Caco-2 (cell line): Measurements from ENCODE around the gene SMC3. TPM values are rescaled to one million over a fixed set of nuclear protein-coding genes. Genes with fewer than 3 reads are reported as not detected.

Experiments
- BruUV-seq: library from RNA; stranded (reverse); fragments of 400-500 nt; replicated peaks from 2 replicates; lab custom pipeline; 2021; lab: Mats Ljungman, UMichigan
- CTCF ChIA-PET: fragments of 300-600 bp; sonication (Branson Sonifier 250); formaldehyde crosslinking; loops from one replicate; lab custom pipeline; 2022; ENCODE audit warnings: antibody characterized with exemption; lab: Charles Lee
- POLR2A ChIA-PET: fragments of 300-600 bp; sonication (Branson Sonifier 250); formaldehyde crosslinking; loops from one replicate; lab custom pipeline; 2022; ENCODE audit warnings: antibody characterized with exemption; lab: Charles Lee
- DNase-seq, 2 experiments: peaks; one replicate each; pipeline versions ENCODE4 v3.0.0 to v3.0.0-alpha.2; 2020 to 2022
- H3K27me3 ChIP-seq: replicated peaks from 2 replicates; pipeline ENCODE4 v1.6.0; 2011; ENCODE audit warnings: low read length; ENCODE audit not compliant: control insufficient read depth, insufficient read depth
- H3K36me3 ChIP-seq: 2 replicates; pipeline ENCODE4 v1.5.1; 2011; ENCODE audit warnings: low read length; ENCODE audit not compliant: control insufficient read depth, insufficient read depth
- H3K4me1 ChIP-seq: fragments of 250-450 bp; sonication (Bioruptor Pico); 2 replicates; pipeline ENCODE4 v1.5.1; 2020; ENCODE audit warnings: mild to moderate bottlenecking
- H3K4me3 ChIP-seq: 2 replicates; pipeline ENCODE4 v1.5.1; 2011; ENCODE audit warnings: low read depth, mild to moderate bottlenecking, control low read depth, low read length
- H3K9me3 ChIP-seq: fragments of 250-450 bp; sonication (Bioruptor Pico); 2 replicates; pipeline ENCODE4 v1.5.1; 2020; ENCODE audit warnings: mild to moderate bottlenecking, moderate library complexity
- H3K27ac Mint-ChIP-seq: one replicate; pipeline ENCODE4 v1.8.0; 2022; ENCODE audit warnings: mixed read lengths; ENCODE audit not compliant: unreplicated experiment
- H3K27me3 Mint-ChIP-seq: one replicate; pipeline ENCODE4 v1.8.0; 2022; ENCODE audit warnings: mixed read lengths; ENCODE audit not compliant: insufficient read depth, unreplicated experiment
- H3K36me3 Mint-ChIP-seq: one replicate; pipeline ENCODE4 v1.8.0; 2022; ENCODE audit warnings: mild to moderate bottlenecking, mixed read lengths; ENCODE audit not compliant: insufficient read depth, unreplicated experiment
- H3K4me1 Mint-ChIP-seq: one replicate; pipeline ENCODE4 v1.8.0; 2022; ENCODE audit warnings: low read depth, mixed read lengths; ENCODE audit not compliant: unreplicated experiment
- H3K4me3 Mint-ChIP-seq: one replicate; pipeline ENCODE4 v1.8.0; 2022; ENCODE audit warnings: mild to moderate bottlenecking, moderate library complexity, mixed read lengths; ENCODE audit not compliant: unreplicated experiment
- H3K9me3 Mint-ChIP-seq: one replicate; pipeline ENCODE4 v1.8.0; 2022; ENCODE audit warnings: mixed read lengths; ENCODE audit not compliant: unreplicated experiment
- intact Hi-C: fragments of 100-400 bp; cut with micrococcal nuclease; formaldehyde crosslinking; loops from one replicate; pipeline ENCODE4 v1.10.0; 2022; ENCODE audit not compliant: unreplicated experiment
- total RNA-seq: library from RNA; stranded (reverse); gene quantifications from 2 replicates; pipeline ENCODE4 v1.2.3, GENCODE V29; 2022
- TF ChIP-seq, protein P1 (sequence below), 2 experiments: fragments of 200-600 bp in 1 of 2; IDR thresholded peaks; 1 replicate in 1 of 2; 2 replicates in 1 of 2; pipeline versions ENCODE4 v1.5.1 to v1.8.0; 2011 to 2022; ENCODE audit warnings: antibody characterized with exemption in 1 of 2, control low read depth in 1 of 2, inconsistent platforms in 1 of 2, low read depth in 1 of 2, low read length in 1 of 2, mild to moderate bottlenecking in 1 of 2, moderate library complexity in 1 of 2; ENCODE audit not compliant: insufficient read depth in 1 of 2, severe bottlenecking in 1 of 2, unreplicated experiment in 1 of 2

SMC3 gene
- total RNA-seq, 1 experiment from 2014 or later, result 95.7 TPM

DNA sequence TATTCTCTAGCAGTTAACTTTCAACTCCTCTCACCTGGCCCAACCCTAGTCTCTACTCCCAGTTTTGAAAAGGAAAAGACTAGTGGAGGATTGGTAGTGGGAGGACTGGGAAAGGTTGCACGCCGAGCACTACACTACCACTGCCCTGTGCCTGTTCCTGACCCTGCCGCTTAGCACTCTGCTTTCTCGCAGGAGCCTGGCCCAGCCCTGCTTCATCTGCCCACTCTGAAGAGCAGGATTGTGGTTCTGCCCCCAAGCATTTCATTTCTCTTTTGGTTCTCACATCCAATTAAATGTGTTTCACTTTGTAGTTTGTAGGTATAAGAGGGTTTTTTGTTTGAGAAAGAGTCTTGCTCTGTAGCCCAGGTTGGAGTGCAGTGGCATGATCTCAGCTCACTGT, 45.1 kb downstream of the SMC3 start:
- TF ChIP-seq, protein P1, sequence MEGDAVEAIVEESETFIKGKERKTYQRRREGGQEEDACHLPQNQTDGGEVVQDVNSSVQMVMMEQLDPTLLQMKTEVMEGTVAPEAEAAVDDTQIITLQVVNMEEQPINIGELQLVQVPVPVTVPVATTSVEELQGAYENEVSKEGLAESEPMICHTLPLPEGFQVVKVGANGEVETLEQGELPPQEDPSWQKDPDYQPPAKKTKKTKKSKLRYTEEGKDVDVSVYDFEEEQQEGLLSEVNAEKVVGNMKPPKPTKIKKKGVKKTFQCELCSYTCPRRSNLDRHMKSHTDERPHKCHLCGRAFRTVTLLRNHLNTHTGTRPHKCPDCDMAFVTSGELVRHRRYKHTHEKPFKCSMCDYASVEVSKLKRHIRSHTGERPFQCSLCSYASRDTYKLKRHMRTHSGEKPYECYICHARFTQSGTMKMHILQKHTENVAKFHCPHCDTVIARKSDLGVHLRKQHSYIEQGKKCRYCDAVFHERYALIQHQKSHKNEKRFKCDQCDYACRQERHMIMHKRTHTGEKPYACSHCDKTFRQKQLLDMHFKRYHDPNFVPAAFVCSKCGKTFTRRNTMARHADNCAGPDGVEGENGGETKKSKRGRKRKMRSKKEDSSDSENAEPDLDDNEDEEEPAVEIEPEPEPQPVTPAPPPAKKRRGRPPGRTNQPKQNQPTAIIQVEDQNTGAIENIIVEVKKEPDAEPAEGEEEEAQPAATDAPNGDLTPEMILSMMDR (IDR thresholded peaks at IDR 0.05; ENCODE audit: insufficient read depth in 1 of 2, low read depth in 1 of 2, low read length in 1 of 2, severe bottlenecking in 1 of 2, unreplicated experiment in 1 of 2), result no peak
- BruUV-seq, result no TSS peak
- no peak overlapping the region for H3K4me3 Mint-ChIP-seq
- no peak overlapping the region for H3K4me3 ChIP-seq
- intact Hi-C loops, result loop anchor here (5.0 kb wide), 2 partner anchors 180 to 280 kb away; no protein-coding TSS in a partner anchor
- no peak for DNase-seq
- ChIA-PET CTCF (no interaction called here), POLR2A (no interaction called here)
- H3K27me3 Mint-ChIP-seq, result no peaks in the 10 kb centered on the region
- peaks cover 6% of the 10 kb centered on the region; the same call in 1 of the 2 replicates for H3K4me1 ChIP-seq
- no peaks in the 10 kb centered on the region for H3K9me3 Mint-ChIP-seq
- H3K36me3 ChIP-seq, result no peaks in the 10 kb centered on the region
- peaks cover 5% of the 10 kb centered on the region for H3K36me3 Mint-ChIP-seq
- no peaks in the 10 kb centered on the region for H3K9me3 ChIP-seq
- peaks cover 6% of the 10 kb centered on the region for H3K4me1 Mint-ChIP-seq
- H3K27me3 ChIP-seq, result no peaks in the 10 kb centered on the region
- no peak overlapping the region for H3K27ac Mint-ChIP-seq

DNA sequence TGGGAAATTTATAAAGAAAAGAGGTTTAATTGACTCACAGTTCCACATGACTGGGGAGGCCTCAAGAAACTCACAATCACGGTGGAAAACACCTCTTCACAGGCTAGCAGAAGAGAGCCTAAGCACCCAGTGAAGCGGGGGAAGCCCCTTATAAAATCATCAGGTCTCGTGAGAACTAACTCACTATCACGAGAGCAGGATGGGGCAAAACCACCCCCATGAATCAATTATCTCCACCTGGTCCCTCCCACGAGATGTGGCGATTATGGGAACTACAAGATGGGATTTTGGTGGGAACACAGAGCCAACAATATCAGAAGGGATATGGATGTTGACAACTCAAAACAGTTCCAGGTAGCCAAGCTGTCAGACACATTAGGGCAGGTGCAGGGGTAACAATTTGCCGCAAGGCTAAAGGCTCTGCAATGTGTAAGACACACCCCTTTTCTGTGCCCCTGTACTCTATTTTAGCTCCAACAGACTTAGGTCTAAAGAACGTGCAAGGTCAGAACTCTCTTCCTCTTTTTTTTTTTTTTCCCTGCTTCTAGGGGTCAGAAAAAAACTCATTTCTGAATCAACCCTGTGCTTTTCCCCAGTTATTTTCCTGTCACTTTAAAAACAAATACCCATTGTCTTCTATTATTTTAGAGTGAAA, 46.0 kb downstream of the SMC3 start:
- Histone ChIP-seq H3K4me1 (peaks cover 6% of the 10 kb centered on the region; the same call in 1 of the 2 replicates), H3K27me3 (no peaks in the 10 kb centered on the region), H3K9me3 (no peaks in the 10 kb centered on the region), H3K36me3 (no peaks in the 10 kb centered on the region), H3K4me3 (no peak overlapping the region)
- intact Hi-C loops, result loop anchor here (5.0 kb wide), 2 partner anchors 179 to 279 kb away; no protein-coding TSS in a partner anchor
- H3K36me3 Mint-ChIP-seq, result peaks cover 5% of the 10 kb centered on the region
- no TSS peak for BruUV-seq
- H3K4me1 Mint-ChIP-seq, result peaks cover 6% of the 10 kb centered on the region
- ChIA-PET POLR2A (no interaction called here), CTCF (no interaction called here)
- no peak overlapping the region for H3K27ac Mint-ChIP-seq
- H3K27me3 Mint-ChIP-seq, result no peaks in the 10 kb centered on the region
- H3K4me3 Mint-ChIP-seq, result no peak overlapping the region
- TF ChIP-seq, protein P1 (IDR thresholded peaks at IDR 0.05; ENCODE audit: insufficient read depth in 1 of 2, low read depth in 1 of 2, low read length in 1 of 2, severe bottlenecking in 1 of 2, unreplicated experiment in 1 of 2), result no peak
- DNase-seq, result no peak
- H3K9me3 Mint-ChIP-seq, result no peaks in the 10 kb centered on the region

GRCh38 chr10:110613996-110614495, 46.6 kb downstream of the SMC3 start:
- Histone ChIP-seq H3K4me3 (no peak overlapping the region), H3K4me1 (peaks cover 6% of the 10 kb centered on the region; the same call in 1 of the 2 replicates), H3K36me3 (no peaks in the 10 kb centered on the region), H3K9me3 (no peaks in the 10 kb centered on the region), H3K27me3 (no peaks in the 10 kb centered on the region)
- intact Hi-C loops, result loop anchor here (5.0 kb wide), 2 partner anchors 178 to 278 kb away; no protein-coding TSS in a partner anchor
- no peaks in the 10 kb centered on the region for H3K27me3 Mint-ChIP-seq
- H3K27ac Mint-ChIP-seq, result no peak overlapping the region
- no TSS peak for BruUV-seq
- DNase-seq, result no peak
- H3K36me3 Mint-ChIP-seq, result peaks cover 5% of the 10 kb centered on the region
- TF ChIP-seq, protein P1 (IDR thresholded peaks at IDR 0.05; ENCODE audit: insufficient read depth in 1 of 2, low read depth in 1 of 2, low read length in 1 of 2, severe bottlenecking in 1 of 2, unreplicated experiment in 1 of 2), result no peak
- ChIA-PET CTCF (no interaction called here), POLR2A (no interaction called here)
- H3K9me3 Mint-ChIP-seq, result no peaks in the 10 kb centered on the region
- no peak overlapping the region for H3K4me3 Mint-ChIP-seq
- peaks cover 6% of the 10 kb centered on the region for H3K4me1 Mint-ChIP-seq
